Uterus (tissue), 2 donors: ENCODE measurements around the gene DISP3.

ENCODE experiments used
- CTCF ChIP-seq, 4 experiments: fragments of 200-600 bp in 2 of 4; fragments of 450-650 bp in 2 of 4; sonication (generic) in 2 of 4; IDR thresholded peaks; one replicate each; pipeline ENCODE4 v1.5.1; 2016 to 2019; ENCODE audit warnings: antibody characterized with exemption in 4 of 4, mild to moderate bottlenecking in 2 of 4, moderate library complexity in 1 of 4
- POLR2A ChIP-seq, 2 donors: fragments of 450-650 bp; IDR thresholded peaks; one replicate each; pipeline ENCODE4 v1.6.1; 2016; ENCODE audit warnings: antibody characterized with exemption in 2 of 2, mild to moderate bottlenecking in 1 of 2, moderate library complexity in 1 of 2

GRCh38 chr1:11499601-11500331 is 20.8 kb downstream of the DISP3 start:
- TF ChIP-seq CTCF (IDR thresholded peaks at IDR 0.05) (no peak), POLR2A (IDR thresholded peaks at IDR 0.05) (no peak)
